ENCODE results near the gene PPM1B. TPM values are rescaled to one million over a fixed set of nuclear protein-coding genes. Genes with fewer than 3 reads are reported as not detected.

The PPM1B gene
- total RNA-seq, 4 donors from 2014 or later, result 73.5 to 124 (median 101) TPM

DNA sequence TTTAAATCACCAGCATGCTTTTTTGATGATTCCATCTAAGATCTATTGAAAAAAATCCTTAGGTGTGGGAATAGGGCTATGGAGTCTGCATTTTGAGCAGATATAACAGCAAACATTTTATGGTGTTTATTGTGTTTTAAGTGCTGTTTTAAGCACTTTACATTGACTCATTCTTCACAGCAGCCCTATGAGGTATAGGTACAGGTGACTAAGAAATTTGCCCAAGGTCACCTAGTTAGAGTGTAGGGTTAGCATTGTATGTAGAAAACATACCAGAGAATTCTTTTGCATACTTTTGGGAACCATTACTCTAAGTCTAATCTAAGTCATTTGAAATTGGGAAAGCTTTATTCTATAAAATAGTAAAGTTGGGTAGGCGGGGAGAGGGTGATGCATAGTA is 31.3 kb downstream of the PPM1B start:
- Histone ChIP-seq H3K27me3 (no peaks in the 10 kb centered on the region), H3K9me3 (no peaks in the 10 kb centered on the region), H3K27ac (peak overlapping the region in 1 of 4 donors; percentile 6), H3K4me3 (no peak overlapping the region), H3K4me1 (peaks cover 35 to 43% of the 10 kb centered on the region in 2 donors), H3K36me3 (no peaks in the 10 kb centered on the region)
- DNase-seq (no peak), ATAC-seq (no peak)
- intact Hi-C loops (cut with DNase I; ENCODE audit: low total_unique reads) (no loop called here), in situ Hi-C loops (cut with MboI; ENCODE audit: low sequenced_read_pairs in 4 of 4) (no loop called here)
- no peak for TF ChIP-seq POLR2A (IDR thresholded peaks at IDR 0.05)
- TF ChIP-seq, protein P1, sequence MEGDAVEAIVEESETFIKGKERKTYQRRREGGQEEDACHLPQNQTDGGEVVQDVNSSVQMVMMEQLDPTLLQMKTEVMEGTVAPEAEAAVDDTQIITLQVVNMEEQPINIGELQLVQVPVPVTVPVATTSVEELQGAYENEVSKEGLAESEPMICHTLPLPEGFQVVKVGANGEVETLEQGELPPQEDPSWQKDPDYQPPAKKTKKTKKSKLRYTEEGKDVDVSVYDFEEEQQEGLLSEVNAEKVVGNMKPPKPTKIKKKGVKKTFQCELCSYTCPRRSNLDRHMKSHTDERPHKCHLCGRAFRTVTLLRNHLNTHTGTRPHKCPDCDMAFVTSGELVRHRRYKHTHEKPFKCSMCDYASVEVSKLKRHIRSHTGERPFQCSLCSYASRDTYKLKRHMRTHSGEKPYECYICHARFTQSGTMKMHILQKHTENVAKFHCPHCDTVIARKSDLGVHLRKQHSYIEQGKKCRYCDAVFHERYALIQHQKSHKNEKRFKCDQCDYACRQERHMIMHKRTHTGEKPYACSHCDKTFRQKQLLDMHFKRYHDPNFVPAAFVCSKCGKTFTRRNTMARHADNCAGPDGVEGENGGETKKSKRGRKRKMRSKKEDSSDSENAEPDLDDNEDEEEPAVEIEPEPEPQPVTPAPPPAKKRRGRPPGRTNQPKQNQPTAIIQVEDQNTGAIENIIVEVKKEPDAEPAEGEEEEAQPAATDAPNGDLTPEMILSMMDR (IDR thresholded peaks at IDR 0.05 in 4 of 5, conservative IDR thresholded peaks at IDR 0.05 in 1 of 5), result no peak

DNA sequence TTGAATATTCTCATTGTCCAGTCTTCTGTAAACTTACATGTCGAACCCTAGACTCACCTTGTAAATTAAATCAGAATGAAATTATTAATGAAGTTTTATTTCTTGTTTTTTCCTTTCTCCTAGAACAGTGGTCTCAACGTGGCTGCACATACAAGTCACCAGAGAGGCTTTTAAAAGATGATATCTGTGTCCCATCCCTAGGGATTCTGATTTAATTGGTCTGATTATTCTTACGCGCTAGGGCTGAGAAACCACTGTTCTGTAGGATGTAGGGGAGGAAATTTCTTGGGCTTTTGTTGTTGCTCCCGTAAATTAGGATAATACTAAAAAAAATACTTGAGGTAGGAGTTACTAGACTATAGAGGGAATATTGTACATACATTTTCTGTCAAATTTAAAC is 32.1 kb downstream of the PPM1B start:
- H3K36me3 ChIP-seq, result no peaks in the 10 kb centered on the region
- no peaks in the 10 kb centered on the region for H3K9me3 ChIP-seq
- DNase-seq (no peak), ATAC-seq (no peak)
- no peak for TF ChIP-seq POLR2A (IDR thresholded peaks at IDR 0.05)
- in situ Hi-C loops (cut with MboI; ENCODE audit: low sequenced_read_pairs in 4 of 4), result no loop called here
- intact Hi-C loops (cut with DNase I; ENCODE audit: low total_unique reads), result no loop called here
- H3K27ac ChIP-seq, result peak overlapping the region in 1 of 4 donors; percentile 56
- H3K4me3 ChIP-seq, result no peak overlapping the region
- no peaks in the 10 kb centered on the region for H3K27me3 ChIP-seq
- peaks cover 31 to 39% of the 10 kb centered on the region in 2 donors for H3K4me1 ChIP-seq

DNA sequence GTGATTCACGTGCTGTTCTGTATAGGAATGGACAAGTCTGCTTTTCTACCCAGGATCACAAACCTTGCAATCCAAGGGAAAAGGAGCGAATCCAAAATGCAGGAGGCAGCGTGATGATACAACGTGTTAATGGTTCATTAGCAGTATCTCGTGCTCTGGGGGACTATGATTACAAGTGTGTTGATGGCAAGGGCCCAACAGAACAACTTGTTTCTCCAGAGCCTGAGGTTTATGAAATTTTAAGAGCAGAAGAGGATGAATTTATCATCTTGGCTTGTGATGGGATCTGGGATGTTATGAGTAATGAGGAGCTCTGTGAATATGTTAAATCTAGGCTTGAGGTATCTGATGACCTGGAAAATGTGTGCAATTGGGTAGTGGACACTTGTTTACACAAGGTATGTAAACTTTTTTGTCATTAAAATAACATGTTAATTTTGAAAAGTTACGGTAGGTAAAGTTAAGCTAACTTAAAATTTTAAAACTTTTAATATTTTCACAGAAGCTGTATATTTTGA is 33.0 kb downstream of the PPM1B start:
- no peak overlapping the region for H3K4me3 ChIP-seq
- in situ Hi-C loops (cut with MboI; ENCODE audit: low sequenced_read_pairs in 4 of 4) (no loop called here), intact Hi-C loops (cut with DNase I; ENCODE audit: low total_unique reads) (no loop called here)
- TF ChIP-seq POLR2A (IDR thresholded peaks at IDR 0.05), result no peak
- TF ChIP-seq, protein P1 (IDR thresholded peaks at IDR 0.05 in 4 of 5, conservative IDR thresholded peaks at IDR 0.05 in 1 of 5), result no peak
- ATAC-seq (peak; percentile 30 to 87), DNase-seq (peak in 1 of 2 donors; percentile 40)
- H3K27ac ChIP-seq, result peak overlapping the region in 3 of 4 donors; percentile 0 to 56 (median 40)
- peaks cover 24 to 34% of the 10 kb centered on the region in 2 donors for H3K4me1 ChIP-seq
- H3K9me3 ChIP-seq, result no peaks in the 10 kb centered on the region
- H3K36me3 ChIP-seq, result no peaks in the 10 kb centered on the region
- H3K27me3 ChIP-seq, result no peaks in the 10 kb centered on the region

DNA sequence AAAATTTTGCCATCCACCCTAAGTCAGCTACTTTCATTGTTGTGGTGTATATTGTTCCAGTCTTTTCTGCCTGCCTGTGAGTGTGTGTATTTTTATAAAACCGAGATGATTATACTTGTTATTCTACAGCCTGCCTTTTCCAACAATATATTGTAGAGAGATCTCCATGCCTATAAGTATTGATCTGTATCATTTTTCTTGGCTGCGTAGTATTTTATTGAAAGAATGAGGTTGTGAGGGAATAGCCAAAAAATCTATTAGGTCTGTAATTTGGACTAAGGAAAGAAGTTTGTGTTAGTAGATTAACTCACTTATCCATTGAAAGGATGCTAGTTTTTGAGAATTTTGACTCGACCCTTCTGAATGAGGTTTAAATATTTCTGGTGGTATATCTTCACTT is 34.9 kb downstream of the PPM1B start:
- no peaks in the 10 kb centered on the region for H3K36me3 ChIP-seq
- H3K4me1 ChIP-seq, result peaks cover 24 to 34% of the 10 kb centered on the region in 2 donors
- H3K27ac ChIP-seq, result no peak overlapping the region
- intact Hi-C loops (cut with DNase I; ENCODE audit: low total_unique reads), result no loop called here
- no peaks in the 10 kb centered on the region for H3K27me3 ChIP-seq
- ATAC-seq (no peak), DNase-seq (no peak)
- no peaks in the 10 kb centered on the region for H3K9me3 ChIP-seq
- TF ChIP-seq, protein P1 (IDR thresholded peaks at IDR 0.05 in 4 of 5, conservative IDR thresholded peaks at IDR 0.05 in 1 of 5), result no peak
- no peak for TF ChIP-seq POLR2A (IDR thresholded peaks at IDR 0.05)
- in situ Hi-C loops (cut with MboI; ENCODE audit: low sequenced_read_pairs in 4 of 4), result no loop called here
- H3K4me3 ChIP-seq, result no peak overlapping the region

DNA sequence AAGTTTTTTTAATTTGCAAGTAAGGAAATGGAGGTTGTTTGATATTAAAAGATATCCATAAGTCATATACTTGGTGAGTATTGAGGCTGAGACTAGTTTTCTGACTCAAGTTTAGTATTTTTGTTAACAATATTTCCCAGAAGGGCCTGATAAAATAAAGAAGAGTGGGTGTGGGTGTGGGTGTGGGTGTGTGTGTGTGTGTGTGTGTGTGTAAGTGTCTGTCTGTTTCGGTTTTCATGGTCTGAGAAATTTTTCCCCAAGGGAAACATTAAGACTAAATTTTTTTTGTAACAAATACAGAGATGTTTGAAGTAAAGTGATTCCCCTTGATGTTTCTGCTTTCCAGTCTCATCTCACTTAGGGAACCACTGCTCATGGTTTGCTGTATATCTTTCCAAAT is 36.5 kb downstream of the PPM1B start:
- intact Hi-C loops (cut with DNase I; ENCODE audit: low total_unique reads), result no loop called here
- TF ChIP-seq, protein P1 (IDR thresholded peaks at IDR 0.05 in 4 of 5, conservative IDR thresholded peaks at IDR 0.05 in 1 of 5), result no peak
- TF ChIP-seq POLR2A (IDR thresholded peaks at IDR 0.05), result no peak
- DNase-seq (no peak), ATAC-seq (no peak)
- no peak overlapping the region for H3K4me3 ChIP-seq
- peaks cover 24 to 31% of the 10 kb centered on the region in 2 donors for H3K4me1 ChIP-seq
- peak overlapping the region in 1 of 4 donors; percentile 14 for H3K27ac ChIP-seq
- in situ Hi-C loops (cut with MboI; ENCODE audit: low sequenced_read_pairs in 4 of 4), result no loop called here
- H3K27me3 ChIP-seq, result no peaks in the 10 kb centered on the region
- peaks cover 0 to 11% of the 10 kb centered on the region in 2 donors for H3K36me3 ChIP-seq
- no peaks in the 10 kb centered on the region for H3K9me3 ChIP-seq

Data from gastrocnemius medialis (tissue), 4 donors.